ENCODE results near the gene LRRC73.

- TF ChIP-seq CTCF (IDR thresholded peaks at IDR 0.05 in 4 of 5, conservative IDR thresholded peaks at IDR 0.05 in 1 of 5) (no peak), POLR2A (IDR thresholded peaks at IDR 0.05) (no peak)
These were observed 50.1 kb downstream of the LRRC73 start for GRCh38 chr6:43460032-43460431.

Measured in gastrocnemius medialis (tissue), 4 donors.